Left lung (tissue), 10 donors: Measurements from ENCODE around the gene PLXDC2. TPM values are rescaled to one million over a fixed set of nuclear protein-coding genes. Genes with fewer than 3 reads are reported as not detected.

Source experiments
- ATAC-seq: fragments of 200-7000 bp; cut with Tn5 transposase; one replicate; pipeline ENCODE4 v1.9.1; 2020; ENCODE audit warnings: moderate library complexity
- DNase-seq, 4 donors: peaks; one replicate each; pipeline ENCODE4 v3.0.0-alpha.2; 2013 to 2020
- H3K27ac ChIP-seq, 2 donors: fragments of 200-600 bp; sonication (generic) in 1 of 2; one replicate each; pipeline versions ENCODE4 v1.5.0 to v1.8.0; 2020 to 2021
- H3K27me3 ChIP-seq, 2 donors: fragments of 200-600 bp; sonication (generic) in 1 of 2; one replicate each; pipeline versions ENCODE4 v1.5.0 to v1.8.0; 2020 to 2021
- H3K36me3 ChIP-seq, 2 donors: fragments of 200-600 bp; sonication (generic) in 1 of 2; one replicate each; pipeline versions ENCODE4 v1.5.0 to v1.8.0; 2020 to 2021
- H3K4me1 ChIP-seq, 2 donors: fragments of 200-600 bp; one replicate each; pipeline ENCODE4 v1.8.0; 2021
- H3K4me3 ChIP-seq, 2 donors: fragments of 200-600 bp; sonication (generic) in 1 of 2; one replicate each; pipeline versions ENCODE4 v1.5.0 to v1.8.0; 2020 to 2021; ENCODE audit warnings: mild to moderate bottlenecking in 1 of 2
- H3K9me3 ChIP-seq, 2 donors: fragments of 200-600 bp; sonication (generic) in 1 of 2; one replicate each; pipeline versions ENCODE4 v1.5.0 to v1.8.0; 2020 to 2021
- CTCF ChIP-seq, 2 donors: fragments of 200-600 bp; sonication (generic) in 1 of 2; IDR thresholded peaks; one replicate each; pipeline versions ENCODE4 v1.5.0 to v1.8.0; 2021; ENCODE audit warnings: antibody characterized with exemption in 2 of 2
- intact Hi-C, 2 donors: fragments of 100-400 bp; cut with DNase I; formaldehyde crosslinking; loops; one replicate each; pipeline versions ENCODE4 v1.11.2 to v1.14.2; 2022
- polyA plus RNA-seq, 6 donors: library from polyadenylated mRNA; unstranded; fragments of 120-200 nt; gene quantifications; one replicate each; pipeline ENCODE4 v1.2.1, GENCODE V29; 2013; ENCODE audit not compliant: insufficient read length in 6 of 6
- total RNA-seq, 2 donors: library from RNA; stranded (reverse); fragmentation: NEBNext Ultra II Directional; extraction: Animal tissue kit (Norgen Biotek cat#: 25700); gene quantifications; one replicate each; pipeline ENCODE4 v1.2.1, GENCODE V29; 2021
- donor health status: DM: no; HTN: yes; CAD: no.
- donor health status: DM: no; HTN: no; CAD: no.

Gene PLXDC2
- total and polyA plus RNA-seq, 8 donors = 85.3 to 127 (median 112) TPM

DNA sequence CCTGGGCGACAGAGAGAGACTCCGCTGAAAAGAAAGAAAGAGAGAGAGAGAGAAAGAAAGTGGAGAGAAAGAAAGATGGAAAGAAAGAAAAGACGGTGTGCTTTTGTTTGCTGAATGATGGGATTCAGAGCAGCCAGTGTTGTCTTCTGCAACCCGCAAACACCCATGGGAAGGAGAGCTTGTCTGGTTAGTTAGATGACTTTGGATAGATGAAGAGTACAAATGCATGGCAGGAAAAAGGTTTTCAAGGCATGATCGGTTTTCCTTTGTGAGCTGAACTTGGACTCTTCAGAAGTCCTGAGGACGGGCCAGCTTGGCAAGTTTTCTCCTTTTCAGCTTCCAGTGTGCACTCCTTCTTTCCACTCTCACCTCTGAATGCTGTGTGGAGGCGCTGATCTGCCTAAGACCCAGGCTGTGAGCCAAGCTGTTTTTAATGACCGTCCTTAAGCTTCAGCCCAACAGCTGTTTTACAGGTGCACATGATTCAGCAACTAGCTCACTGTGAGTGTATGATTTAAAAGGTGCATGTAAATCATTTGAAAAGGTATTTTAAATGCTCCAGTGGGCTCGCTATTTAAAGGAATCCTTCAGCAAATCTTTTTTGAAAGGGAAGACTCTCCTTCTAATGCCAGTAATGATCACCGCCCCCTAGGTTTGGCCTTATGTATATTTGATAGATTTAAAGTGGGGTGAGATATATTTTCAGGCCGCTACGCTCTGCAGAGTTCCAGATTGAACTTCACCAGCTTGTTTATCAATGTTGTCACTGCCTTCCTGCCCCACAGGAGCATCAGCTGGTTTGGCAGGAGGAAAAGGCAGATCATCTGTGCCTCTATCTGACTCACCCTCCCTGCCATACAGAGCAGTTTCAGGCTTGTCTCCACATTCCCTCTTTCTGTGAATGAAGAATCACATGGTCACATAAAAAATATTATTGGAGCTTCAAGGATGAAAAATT, 115.0 kb downstream of the PLXDC2 start:
- H3K9me3 ChIP-seq = no peaks in the 10 kb centered on the region
- peaks cover 13 to 31% of the 10 kb centered on the region in 2 donors for H3K4me1 ChIP-seq
- DNase-seq (no peak), ATAC-seq (peak; percentile 72)
- intact Hi-C loops = no loop called here
- no peak overlapping the region for H3K4me3 ChIP-seq
- H3K36me3 ChIP-seq = no peaks in the 10 kb centered on the region
- H3K27ac ChIP-seq = peak overlapping the region; percentile 27 to 50
- TF ChIP-seq CTCF (IDR thresholded peaks at IDR 0.05) = no peak
- H3K27me3 ChIP-seq = no peaks in the 10 kb centered on the region

DNA sequence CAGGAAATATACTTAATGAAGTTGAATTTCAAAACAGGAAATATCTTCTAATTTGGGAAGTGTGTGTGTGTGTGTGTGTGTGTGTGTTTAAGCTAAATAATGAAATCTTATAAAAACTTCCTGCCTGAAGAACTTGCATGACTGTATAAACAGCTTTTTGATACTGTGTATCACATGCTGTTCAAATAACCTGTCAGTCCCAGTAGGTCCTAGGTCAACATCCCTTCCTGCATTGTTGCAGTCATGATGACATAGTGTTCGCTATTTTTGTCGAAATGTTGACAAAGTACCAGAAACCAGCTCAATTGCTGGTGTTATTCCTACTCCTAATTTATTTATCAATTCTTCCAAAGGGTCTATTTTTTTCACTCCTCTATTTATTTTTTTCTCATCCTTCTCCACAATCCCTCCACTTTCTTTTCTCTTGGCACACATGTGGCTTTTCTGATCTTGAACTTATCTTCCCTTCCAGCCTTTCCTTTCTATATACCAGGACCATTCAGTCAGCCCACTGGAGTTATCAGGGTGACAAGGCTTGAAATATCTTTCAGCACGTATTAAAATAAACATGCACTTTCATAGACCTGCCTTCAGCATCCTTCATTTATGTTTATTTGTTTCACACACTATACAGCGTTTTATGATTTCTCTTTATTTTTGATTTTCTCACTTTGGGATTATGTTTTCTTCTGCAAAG, 115.8 kb downstream of the PLXDC2 start:
- H3K36me3 ChIP-seq = no peaks in the 10 kb centered on the region
- H3K4me1 ChIP-seq = peaks cover 13 to 31% of the 10 kb centered on the region in 2 donors
- no peaks in the 10 kb centered on the region for H3K27me3 ChIP-seq
- H3K27ac ChIP-seq = peak overlapping the region; percentile 1 to 50
- no peaks in the 10 kb centered on the region for H3K9me3 ChIP-seq
- ATAC-seq = peak; percentile 65
- no peak for DNase-seq
- no peak for TF ChIP-seq CTCF (IDR thresholded peaks at IDR 0.05)
- H3K4me3 ChIP-seq = no peak overlapping the region
- intact Hi-C loops = no loop called here

- H3K9me3 ChIP-seq = no peaks in the 10 kb centered on the region
- no peak for DNase-seq
- H3K4me3 ChIP-seq = no peak overlapping the region
- ATAC-seq = no peak
- H3K36me3 ChIP-seq = no peaks in the 10 kb centered on the region
- intact Hi-C loops = no loop called here
- H3K4me1 ChIP-seq = peaks cover 13 to 31% of the 10 kb centered on the region in 2 donors
- no peak overlapping the region for H3K27ac ChIP-seq
- no peaks in the 10 kb centered on the region for H3K27me3 ChIP-seq
- TF ChIP-seq CTCF (IDR thresholded peaks at IDR 0.05) = no peak
These were observed 116.7 kb downstream of the PLXDC2 start for GRCh38 chr10:19932806-19933371.

GRCh38 chr10:19933772-19934171, 117.5 kb downstream of the PLXDC2 start:
- intact Hi-C loops = no loop called here
- H3K27ac ChIP-seq = no peak overlapping the region
- no peak for ATAC-seq

More at GRCh38 chr10:19933772-19934171, 117.5 kb downstream of the PLXDC2 start:
- Histone ChIP-seq H3K4me1 (peaks cover 13 to 28% of the 10 kb centered on the region in 2 donors), H3K4me3 (no peak overlapping the region), H3K27me3 (no peaks in the 10 kb centered on the region), H3K36me3 (no peaks in the 10 kb centered on the region), H3K9me3 (no peaks in the 10 kb centered on the region)
- no peak for DNase-seq
- no peak for TF ChIP-seq CTCF (IDR thresholded peaks at IDR 0.05)
